ENCODE measurements around the gene MMP11.

DNA sequence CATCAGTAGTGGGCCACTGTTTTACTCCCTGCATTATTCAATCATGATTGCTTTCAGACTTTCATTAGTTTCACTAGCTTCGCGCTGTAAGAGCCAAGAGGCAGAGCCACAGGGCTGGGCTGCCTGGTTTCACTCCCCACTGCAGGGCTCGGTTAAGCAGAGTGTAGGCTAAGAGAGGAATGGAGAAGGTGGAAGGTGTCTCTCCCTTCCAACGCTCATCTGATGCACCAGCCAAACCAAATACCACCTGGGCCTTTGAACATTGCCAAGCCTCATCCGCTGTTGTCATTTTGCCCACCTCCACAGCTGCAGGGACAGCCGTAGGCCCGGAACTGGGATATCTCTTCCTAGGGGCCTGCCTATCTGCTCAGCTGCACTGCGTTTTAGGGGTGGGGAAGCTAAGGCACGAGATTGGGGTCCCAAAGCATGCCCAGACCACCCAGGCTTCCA is 13.6 kb downstream of the MMP11 start:
- TF ChIP-seq MAZ (IDR thresholded peaks at IDR 0.05; ENCODE audit: borderline replicate concordance, low read depth, low read length) (no peak), MAFK (IDR thresholded peaks at IDR 0.05; ENCODE audit: low read depth, low read length) (no peak), RCOR1 (IDR thresholded peaks at IDR 0.05; ENCODE audit: insufficient replicate concordance, low read length) (no peak), CEBPB (IDR thresholded peaks at IDR 0.05; ENCODE audit: low read depth, low read length) (no peak), FOS (IDR thresholded peaks at IDR 0.05; ENCODE audit: low read depth, low read length) (no peak), SMC3 (IDR thresholded peaks at IDR 0.05; ENCODE audit: low read depth, low read length) (no peak), MXI1 (IDR thresholded peaks at IDR 0.05; ENCODE audit: borderline replicate concordance, low read depth, low read length) (no peak), RAD21 (IDR thresholded peaks at IDR 0.05; ENCODE audit: low read length) (no peak), NFE2L2 (IDR thresholded peaks at IDR 0.05; ENCODE audit: low read depth, low read length) (no peak)
- TF ChIP-seq, protein P1, sequence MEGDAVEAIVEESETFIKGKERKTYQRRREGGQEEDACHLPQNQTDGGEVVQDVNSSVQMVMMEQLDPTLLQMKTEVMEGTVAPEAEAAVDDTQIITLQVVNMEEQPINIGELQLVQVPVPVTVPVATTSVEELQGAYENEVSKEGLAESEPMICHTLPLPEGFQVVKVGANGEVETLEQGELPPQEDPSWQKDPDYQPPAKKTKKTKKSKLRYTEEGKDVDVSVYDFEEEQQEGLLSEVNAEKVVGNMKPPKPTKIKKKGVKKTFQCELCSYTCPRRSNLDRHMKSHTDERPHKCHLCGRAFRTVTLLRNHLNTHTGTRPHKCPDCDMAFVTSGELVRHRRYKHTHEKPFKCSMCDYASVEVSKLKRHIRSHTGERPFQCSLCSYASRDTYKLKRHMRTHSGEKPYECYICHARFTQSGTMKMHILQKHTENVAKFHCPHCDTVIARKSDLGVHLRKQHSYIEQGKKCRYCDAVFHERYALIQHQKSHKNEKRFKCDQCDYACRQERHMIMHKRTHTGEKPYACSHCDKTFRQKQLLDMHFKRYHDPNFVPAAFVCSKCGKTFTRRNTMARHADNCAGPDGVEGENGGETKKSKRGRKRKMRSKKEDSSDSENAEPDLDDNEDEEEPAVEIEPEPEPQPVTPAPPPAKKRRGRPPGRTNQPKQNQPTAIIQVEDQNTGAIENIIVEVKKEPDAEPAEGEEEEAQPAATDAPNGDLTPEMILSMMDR (conservative IDR thresholded peaks at IDR 0.05; ENCODE audit: low read depth, low read length): no peak
- TF ChIP-seq, protein P2, sequence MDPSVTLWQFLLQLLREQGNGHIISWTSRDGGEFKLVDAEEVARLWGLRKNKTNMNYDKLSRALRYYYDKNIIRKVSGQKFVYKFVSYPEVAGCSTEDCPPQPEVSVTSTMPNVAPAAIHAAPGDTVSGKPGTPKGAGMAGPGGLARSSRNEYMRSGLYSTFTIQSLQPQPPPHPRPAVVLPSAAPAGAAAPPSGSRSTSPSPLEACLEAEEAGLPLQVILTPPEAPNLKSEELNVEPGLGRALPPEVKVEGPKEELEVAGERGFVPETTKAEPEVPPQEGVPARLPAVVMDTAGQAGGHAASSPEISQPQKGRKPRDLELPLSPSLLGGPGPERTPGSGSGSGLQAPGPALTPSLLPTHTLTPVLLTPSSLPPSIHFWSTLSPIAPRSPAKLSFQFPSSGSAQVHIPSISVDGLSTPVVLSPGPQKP (IDR thresholded peaks at IDR 0.05; ENCODE audit: borderline replicate concordance, low read depth, low read length): no peak
- TF ChIP-seq, protein P3, sequence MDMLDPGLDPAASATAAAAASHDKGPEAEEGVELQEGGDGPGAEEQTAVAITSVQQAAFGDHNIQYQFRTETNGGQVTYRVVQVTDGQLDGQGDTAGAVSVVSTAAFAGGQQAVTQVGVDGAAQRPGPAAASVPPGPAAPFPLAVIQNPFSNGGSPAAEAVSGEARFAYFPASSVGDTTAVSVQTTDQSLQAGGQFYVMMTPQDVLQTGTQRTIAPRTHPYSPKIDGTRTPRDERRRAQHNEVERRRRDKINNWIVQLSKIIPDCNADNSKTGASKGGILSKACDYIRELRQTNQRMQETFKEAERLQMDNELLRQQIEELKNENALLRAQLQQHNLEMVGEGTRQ (IDR thresholded peaks at IDR 0.05; ENCODE audit: low read depth, low read length): no peak

Measured in IMR-90 (cell line).